Endothelial cell (in vitro differentiated cells): ENCODE measurements around the gene DHX34. TPM values are rescaled to one million over a fixed set of nuclear protein-coding genes. Genes with fewer than 3 reads are reported as not detected.

ENCODE experiments used
- DNase-seq: peaks from one replicate; pipeline ENCODE4 v3.0.0; 2021; ENCODE audit warnings: low spot score
- H3K27ac Mint-ChIP-seq: one replicate; pipeline ENCODE4 v1.8.0; 2021; ENCODE audit warnings: mixed read lengths, inconsistent platforms; ENCODE audit not compliant: unreplicated experiment
- H3K27me3 Mint-ChIP-seq: one replicate; pipeline ENCODE4 v1.8.0; 2021; ENCODE audit warnings: mild to moderate bottlenecking, moderate library complexity, mixed read lengths, inconsistent platforms; ENCODE audit not compliant: unreplicated experiment
- H3K36me3 Mint-ChIP-seq: one replicate; pipeline ENCODE4 v1.8.0; 2021; ENCODE audit warnings: mild to moderate bottlenecking, low read depth, mixed read lengths, inconsistent platforms; ENCODE audit not compliant: unreplicated experiment
- H3K4me1 Mint-ChIP-seq: one replicate; pipeline ENCODE4 v1.8.0; 2021; ENCODE audit warnings: mild to moderate bottlenecking, mixed read lengths, inconsistent platforms; ENCODE audit not compliant: unreplicated experiment
- H3K4me3 Mint-ChIP-seq: one replicate; pipeline ENCODE4 v1.8.0; 2021; ENCODE audit warnings: mild to moderate bottlenecking, mixed read lengths, inconsistent platforms; ENCODE audit not compliant: unreplicated experiment
- H3K9me3 Mint-ChIP-seq: one replicate; pipeline ENCODE4 v1.8.0; 2021; ENCODE audit warnings: mixed read lengths, inconsistent platforms; ENCODE audit not compliant: unreplicated experiment
- total RNA-seq: library from RNA; stranded (reverse); fragmentation: NEBNext Ultra II Directional; extraction: Animal tissue kit (Norgen Biotek cat#: 25700); gene quantifications from one replicate; pipeline ENCODE4 v1.2.1, GENCODE V29; 2021; ENCODE audit not compliant: unreplicated experiment
- TF ChIP-seq, protein P1 (sequence below): fragments of 200-600 bp; sonication (generic); IDR thresholded peaks from one replicate; pipeline ENCODE4 v1.5.0; 2021; ENCODE audit warnings: antibody characterized with exemption; ENCODE audit not compliant: unreplicated experiment

Gene DHX34
- total RNA-seq, 1 donor from 2014 or later: 19.4 TPM

- Mint-ChIP-seq H3K9me3 (no peaks in the 10 kb centered on the region), H3K36me3 (peaks cover 5% of the 10 kb centered on the region), H3K27ac (peak overlapping the region; percentile 0), H3K4me1 (peaks cover 18% of the 10 kb centered on the region), H3K4me3 (peak overlapping the region; percentile 4), H3K27me3 (peaks cover 7% of the 10 kb centered on the region)
- TF ChIP-seq, protein P1, sequence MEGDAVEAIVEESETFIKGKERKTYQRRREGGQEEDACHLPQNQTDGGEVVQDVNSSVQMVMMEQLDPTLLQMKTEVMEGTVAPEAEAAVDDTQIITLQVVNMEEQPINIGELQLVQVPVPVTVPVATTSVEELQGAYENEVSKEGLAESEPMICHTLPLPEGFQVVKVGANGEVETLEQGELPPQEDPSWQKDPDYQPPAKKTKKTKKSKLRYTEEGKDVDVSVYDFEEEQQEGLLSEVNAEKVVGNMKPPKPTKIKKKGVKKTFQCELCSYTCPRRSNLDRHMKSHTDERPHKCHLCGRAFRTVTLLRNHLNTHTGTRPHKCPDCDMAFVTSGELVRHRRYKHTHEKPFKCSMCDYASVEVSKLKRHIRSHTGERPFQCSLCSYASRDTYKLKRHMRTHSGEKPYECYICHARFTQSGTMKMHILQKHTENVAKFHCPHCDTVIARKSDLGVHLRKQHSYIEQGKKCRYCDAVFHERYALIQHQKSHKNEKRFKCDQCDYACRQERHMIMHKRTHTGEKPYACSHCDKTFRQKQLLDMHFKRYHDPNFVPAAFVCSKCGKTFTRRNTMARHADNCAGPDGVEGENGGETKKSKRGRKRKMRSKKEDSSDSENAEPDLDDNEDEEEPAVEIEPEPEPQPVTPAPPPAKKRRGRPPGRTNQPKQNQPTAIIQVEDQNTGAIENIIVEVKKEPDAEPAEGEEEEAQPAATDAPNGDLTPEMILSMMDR: no peak
- no peak for DNase-seq
Observed at GRCh38 chr19:47350630-47351029, 1.5 kb downstream of the DHX34 start.

DNA sequence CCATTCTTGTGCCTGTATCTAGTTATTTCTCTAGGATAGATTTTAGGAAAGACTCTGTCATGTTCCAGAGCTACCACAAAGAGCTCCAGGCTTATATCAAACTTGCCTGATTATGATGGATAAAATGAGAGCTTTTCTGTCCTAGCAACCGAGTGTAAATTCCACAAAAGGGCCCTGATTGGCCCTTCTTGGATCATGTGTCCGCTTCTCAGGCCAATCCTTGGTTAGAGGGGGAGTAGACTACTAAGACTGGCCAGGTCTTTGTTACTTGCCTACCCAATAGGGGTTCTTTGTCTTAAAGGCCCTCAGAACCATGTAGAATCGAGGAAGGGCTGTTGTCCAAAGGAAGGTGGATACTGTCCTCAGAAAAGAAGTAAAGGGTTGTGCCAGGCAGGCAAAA is 2.4 kb downstream of the DHX34 start:
- H3K27ac Mint-ChIP-seq: no peak overlapping the region
- peaks cover 11% of the 10 kb centered on the region for H3K36me3 Mint-ChIP-seq
- peaks cover 18% of the 10 kb centered on the region for H3K4me1 Mint-ChIP-seq
- H3K9me3 Mint-ChIP-seq: no peaks in the 10 kb centered on the region
- TF ChIP-seq, protein P1: no peak
- no peak overlapping the region for H3K4me3 Mint-ChIP-seq
- H3K27me3 Mint-ChIP-seq: peaks cover 7% of the 10 kb centered on the region
- no peak for DNase-seq

DNA sequence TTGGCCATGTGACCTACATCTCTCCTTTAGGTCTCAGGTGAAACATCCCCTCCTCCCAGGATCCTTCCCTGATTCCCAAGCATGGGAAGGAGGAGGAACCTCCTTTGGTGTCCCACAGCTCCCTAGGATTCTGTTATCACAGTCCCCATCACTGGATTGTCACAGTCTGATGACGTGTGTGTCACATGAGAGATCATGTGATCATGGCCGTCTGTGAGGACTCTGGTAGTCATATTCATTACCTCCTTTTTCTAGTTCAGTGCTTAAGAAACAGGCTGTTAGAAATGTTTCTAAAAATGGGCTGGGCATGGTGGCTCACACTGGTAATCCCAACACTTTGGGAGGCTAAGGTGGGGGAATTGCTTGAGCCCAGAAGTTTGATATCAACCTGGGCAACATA is 3.0 kb downstream of the DHX34 start:
- no peak for DNase-seq
- Mint-ChIP-seq H3K4me3 (no peak overlapping the region), H3K9me3 (no peaks in the 10 kb centered on the region), H3K27me3 (peaks cover 7% of the 10 kb centered on the region), H3K27ac (no peak overlapping the region), H3K4me1 (peaks cover 18% of the 10 kb centered on the region), H3K36me3 (peaks cover 14% of the 10 kb centered on the region)
- TF ChIP-seq, protein P1: no peak

DNA sequence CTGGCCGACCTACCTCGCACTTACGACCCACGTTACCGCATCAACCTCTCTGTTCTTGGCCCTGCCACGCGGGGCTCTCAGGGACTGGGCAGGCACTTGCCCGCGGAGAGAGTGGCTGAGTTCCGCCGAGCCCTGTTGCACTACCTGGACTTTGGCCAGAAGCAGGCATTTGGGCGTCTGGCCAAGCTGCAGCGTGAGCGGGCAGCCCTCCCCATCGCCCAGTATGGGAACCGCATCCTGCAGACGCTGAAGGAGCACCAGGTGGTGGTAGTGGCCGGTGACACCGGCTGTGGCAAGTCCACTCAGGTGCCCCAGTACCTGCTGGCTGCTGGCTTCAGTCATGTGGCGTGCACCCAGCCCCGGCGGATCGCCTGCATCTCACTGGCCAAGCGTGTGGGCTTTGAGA is 4.2 kb downstream of the DHX34 start:
- no peak overlapping the region for H3K4me3 Mint-ChIP-seq
- peaks cover 20% of the 10 kb centered on the region for H3K36me3 Mint-ChIP-seq
- H3K27ac Mint-ChIP-seq: no peak overlapping the region
- no peak for DNase-seq
- TF ChIP-seq, protein P1: no peak
- peaks cover 18% of the 10 kb centered on the region for H3K4me1 Mint-ChIP-seq
- H3K27me3 Mint-ChIP-seq: peaks cover 4% of the 10 kb centered on the region
- no peaks in the 10 kb centered on the region for H3K9me3 Mint-ChIP-seq

GRCh38 chr19:47356900-47357299 is 7.8 kb downstream of the DHX34 start:
- no peaks in the 10 kb centered on the region for H3K9me3 Mint-ChIP-seq
- H3K4me3 Mint-ChIP-seq: peak overlapping the region; percentile 11
- TF ChIP-seq, protein P1: no peak
- DNase-seq: no peak
- H3K36me3 Mint-ChIP-seq: peaks cover 34% of the 10 kb centered on the region
- peaks cover 4% of the 10 kb centered on the region for H3K27me3 Mint-ChIP-seq
- no peaks in the 10 kb centered on the region for H3K4me1 Mint-ChIP-seq
- H3K27ac Mint-ChIP-seq: no peak overlapping the region
